Lung (tissue), 12 donors: ENCODE results near the gene SLC35B2. TPM values are rescaled to one million over a fixed set of nuclear protein-coding genes. Genes with fewer than 3 reads are reported as not detected.

Source experiments
- ATAC-seq: fragments of 200-7000 bp; cut with Tn5 transposase; one replicate; pipeline ENCODE4 v1.9.1; 2020; ENCODE audit warnings: moderate number of reproducible peaks; ENCODE audit not compliant: insufficient read depth, low FRiP score
- DNase-seq, 3 donors: peaks; one replicate each; pipeline ENCODE4 v3.0.0-alpha.2; 2013 to 2017
- H3K27ac ChIP-seq, 2 donors: one replicate each; pipeline ENCODE4 v1.5.1; 2013; ENCODE audit warnings: mild to moderate bottlenecking in 2 of 2, moderate library complexity in 2 of 2, control low read depth in 1 of 2, inconsistent platforms in 1 of 2, low read depth in 1 of 2, low read length in 1 of 2
- H3K27me3 ChIP-seq, 3 donors: one replicate each; pipeline ENCODE4 v1.5.1; 2013; ENCODE audit warnings: low read length in 2 of 3; ENCODE audit not compliant: control insufficient read depth in 3 of 3, insufficient read depth in 3 of 3
- H3K36me3 ChIP-seq, 4 donors: one replicate each; pipeline ENCODE4 v1.5.1; 2013; ENCODE audit warnings: low read length in 4 of 4, mild to moderate bottlenecking in 1 of 4, moderate library complexity in 1 of 4; ENCODE audit not compliant: control insufficient read depth in 4 of 4, insufficient read depth in 4 of 4
- H3K4me1 ChIP-seq, 5 donors: one replicate each; pipeline ENCODE4 v1.5.1; 2013; ENCODE audit warnings: low read length in 5 of 5, mild to moderate bottlenecking in 2 of 5, moderate library complexity in 1 of 5; ENCODE audit not compliant: control insufficient read depth in 5 of 5, insufficient read depth in 5 of 5
- H3K4me3 ChIP-seq: one replicate; pipeline ENCODE4 v1.5.1; 2013; ENCODE audit warnings: mild to moderate bottlenecking, control low read depth, moderate library complexity
- H3K9ac ChIP-seq, 2 donors: one replicate each; pipeline ENCODE4 v1.5.1; 2013; ENCODE audit warnings: low read length in 2 of 2, control low read depth in 1 of 2; ENCODE audit not compliant: insufficient read depth in 1 of 2
- H3K9me3 ChIP-seq, 4 donors: one replicate each; pipeline ENCODE4 v1.5.1; 2013; ENCODE audit warnings: low read length in 3 of 4, mild to moderate bottlenecking in 1 of 4, moderate library complexity in 1 of 4; ENCODE audit not compliant: control insufficient read depth in 4 of 4, insufficient read depth in 3 of 4
- CTCF ChIP-seq: IDR thresholded peaks from 2 replicates; pipeline ENCODE4 v1.5.1; 2012; ENCODE audit warnings: mild to moderate bottlenecking; ENCODE audit errors: control extremely low read depth, extremely low read depth
- WGBS, 2 donors: extraction: QIAGEN DNeasy Blood & Tissue Kit; methylation state at CpG; one replicate each; pipeline ENCODE4 v1.1.7; 2013; 5-methylcytosine and 5-hydroxymethylcytosine counted together
- polyA plus RNA-seq, 2 donors: library from polyadenylated mRNA; stranded (reverse); fragments of 200-250 nt; gene quantifications; one replicate each; pipeline ENCODE4 v1.2.1, GENCODE V29; 2013
- total RNA-seq, 2 donors: library from RNA; depleted of rRNA in 1 of 2; stranded (reverse); fragments of >200 nt in 1 of 2; gene quantifications; one replicate each; pipeline ENCODE4 v1.2.1, GENCODE V29; 2014 to 2021
- donor health status: control.
- donor health status: control.
- donor health status: Bipolar disorder and iron deficiency.
- donor health status: healthy.
- donor health status: DM: yes; HTN: yes; CAD: no.

Gene SLC35B2
- total and polyA plus RNA-seq, 4 donors = 15.0 to 44.4 (median 34.9) TPM

GRCh38 chr6:44253307-44254101 is 3.8 kb downstream of the SLC35B2 start:
- Histone ChIP-seq H3K4me3 (no peak overlapping the region), H3K36me3 (peaks cover 46 to 60% (median 53%) of the 10 kb centered on the region in 4 donors), H3K9ac (no peak overlapping the region), H3K9me3 (no peaks in the 10 kb centered on the region), H3K4me1 (peaks cover 7 to 29% (median 13%) of the 10 kb centered on the region in 5 donors), H3K27me3 (no peaks in the 10 kb centered on the region), H3K27ac (no peak overlapping the region)
- TF ChIP-seq CTCF = no peak
- 71 to 73% methylated on average over 10 of the region's 10 CpGs for WGBS, 2 donors
- DNase-seq (no peak), ATAC-seq (no peak)

- Histone ChIP-seq H3K9ac (no peak overlapping the region), H3K4me3 (no peak overlapping the region), H3K27ac (no peak overlapping the region), H3K27me3 (no peaks in the 10 kb centered on the region), H3K4me1 (peaks cover 7 to 27% (median 9%) of the 10 kb centered on the region in 5 donors), H3K9me3 (no peaks in the 10 kb centered on the region), H3K36me3 (peaks cover 46 to 61% (median 56%) of the 10 kb centered on the region in 4 donors)
- no peak for TF ChIP-seq CTCF
- WGBS, 2 donors = 92 to 93% methylated on average over 14 of the region's 14 CpGs
- no peak for DNase-seq
- no peak for ATAC-seq
These were observed 5.5 kb downstream of the SLC35B2 start for GRCh38 chr6:44251576-44252524.

- no peaks in the 10 kb centered on the region for H3K9me3 ChIP-seq
- H3K4me1 ChIP-seq = peaks cover 7 to 20% (median 11%) of the 10 kb centered on the region in 5 donors
- no peak overlapping the region for H3K9ac ChIP-seq
- DNase-seq (no peak), ATAC-seq (no peak)
- H3K27me3 ChIP-seq = no peaks in the 10 kb centered on the region
- WGBS, 2 donors = 84 to 86% methylated on average over 3 of the region's 3 CpGs
- peaks cover 44 to 61% (median 56%) of the 10 kb centered on the region in 4 donors for H3K36me3 ChIP-seq
- H3K27ac ChIP-seq = no peak overlapping the region
- H3K4me3 ChIP-seq = no peak overlapping the region
- no peak for TF ChIP-seq CTCF
These were observed 6.6 kb downstream of the SLC35B2 start for GRCh38 chr6:44250718-44251123.
